Endometrial microvascular endothelial cells (primary cell): ENCODE results near the gene SYNPO. TPM values are rescaled to one million over a fixed set of nuclear protein-coding genes. Genes with fewer than 3 reads are reported as not detected.

Experiments used
- in situ Hi-C: cut with HindIII; loops from 2 replicates; pipeline ENCODE4 v1.10.0; 2017; ENCODE audit warnings: low sequenced_read_pairs, low pct_unique_long_range_greater_than_20kb; ENCODE audit errors: inconsistent ontology term
- total RNA-seq: library from RNA; depleted of rRNA; stranded (reverse); fragments of >200 nt; gene quantifications from one replicate; pipeline ENCODE4 v1.2.3, GENCODE V29; 2015; ENCODE audit errors: inconsistent ontology term

Gene SYNPO
- total RNA-seq, 1 donor from 2014 or later = 34.8 TPM

GRCh38 chr5:150665044-150665443, 24.6 kb downstream of the SYNPO start:
- in situ Hi-C loops = loop anchor here (25.0 kb wide), 2 partner anchors 203 to 353 kb away; partner anchors contain the start of gene ARSI

- in situ Hi-C loops = loop anchor here (25.0 kb wide), 2 partner anchors 208 to 358 kb away; partner anchors contain the start of gene ARSI
Measured at GRCh38 chr5:150670275-150670947, 30.0 kb downstream of the SYNPO start.

- in situ Hi-C loops = loop anchor here (25.0 kb wide), 2 partner anchors 209 to 359 kb away; partner anchors contain the start of gene ARSI
Measured at GRCh38 chr5:150670948-150671310, 30.5 kb downstream of the SYNPO start.

- in situ Hi-C loops = loop anchor here (25.0 kb wide), 2 partner anchors 209 to 359 kb away; partner anchors contain the start of gene ARSI
Measured at GRCh38 chr5:150671509-150672236, 31.2 kb downstream of the SYNPO start.

GRCh38 chr5:150672237-150672883, 31.9 kb downstream of the SYNPO start:
- in situ Hi-C loops = loop anchor here (25.0 kb wide), 2 partner anchors 210 to 360 kb away; partner anchors contain the start of gene ARSI

GRCh38 chr5:150672884-150673275, 32.4 kb downstream of the SYNPO start:
- in situ Hi-C loops = loop anchor here (25.0 kb wide), 2 partner anchors 211 to 361 kb away; partner anchors contain the start of gene ARSI

GRCh38 chr5:150674341-150674821, 33.9 kb downstream of the SYNPO start:
- in situ Hi-C loops = loop anchor here (25.0 kb wide), 2 partner anchors 212 to 362 kb away; partner anchors contain the start of gene ARSI

GRCh38 chr5:150675069-150675468, 34.6 kb downstream of the SYNPO start:
- in situ Hi-C loops = no loop called here

GRCh38 chr5:150676578-150676977, 36.1 kb downstream of the SYNPO start:
- in situ Hi-C loops = no loop called here

- in situ Hi-C loops = no loop called here
Measured at GRCh38 chr5:150689120-150689519, 48.7 kb downstream of the SYNPO start.

- in situ Hi-C loops = no loop called here
Measured at GRCh38 chr5:150690760-150691159, 50.3 kb downstream of the SYNPO start.

GRCh38 chr5:150692276-150692675, 51.8 kb downstream of the SYNPO start:
- in situ Hi-C loops = no loop called here

- in situ Hi-C loops = no loop called here
Measured at GRCh38 chr5:150694612-150695011, 54.2 kb downstream of the SYNPO start.

GRCh38 chr5:150700246-150700593, 59.8 kb downstream of the SYNPO start:
- in situ Hi-C loops = no loop called here

- in situ Hi-C loops = no loop called here
Measured at GRCh38 chr5:150700594-150701377, 60.3 kb downstream of the SYNPO start, which contains the start of gene RBM22. Gene RBM22, minus strand, starts transcription at chr5:150701062. Its CDS starts 77 bp downstream, at chr5:150700985.

GRCh38 chr5:150703762-150704161, 63.3 kb downstream of the SYNPO start:
- in situ Hi-C loops = no loop called here

- in situ Hi-C loops = no loop called here
Measured at GRCh38 chr5:150706776-150707390, 66.4 kb downstream of the SYNPO start.
